ENCODE results near the gene KRTAP17-1.

- TF ChIP-seq POLR2A (IDR thresholded peaks at IDR 0.05; ENCODE audit: low read depth, low read length) (no peak), SPI1 (IDR thresholded peaks at IDR 0.05; ENCODE audit: low read depth, low read length) (no peak), TAF1 (IDR thresholded peaks at IDR 0.05; ENCODE audit: low read depth, low read length) (no peak), POLR2AphosphoS5 (IDR thresholded peaks at IDR 0.05; ENCODE audit: low read depth, low read length) (no peak), POU2F2 (IDR thresholded peaks at IDR 0.05; ENCODE audit: low read depth, low read length) (no peak), PAX5 (IDR thresholded peaks at IDR 0.05; ENCODE audit: insufficient read depth, low read length, severe bottlenecking) (no peak)
These were observed 420 bp upstream of the KRTAP17-1 start for GRCh38 chr17:41315814-41316445.

Measured in GM12891 (cell line).